Prostate gland (tissue), 2 donors: ENCODE data around the gene ADAMTSL3.

Source experiments
- POLR2A ChIP-seq: fragments of 450-650 bp; IDR thresholded peaks from one replicate; pipeline ENCODE4 v1.6.1; 2016; ENCODE audit warnings: antibody characterized with exemption, mild to moderate bottlenecking
- POLR2AphosphoS5 ChIP-seq: sonication (generic); formaldehyde crosslinking; IDR thresholded peaks from one replicate; pipeline ENCODE4 v1.6.1; 2017; ENCODE audit warnings: antibody characterized with exemption
- TF ChIP-seq, protein P1 (sequence below), 4 experiments: fragments of 200-600 bp in 2 of 4; fragments of 450-650 bp in 2 of 4; sonication (generic) in 2 of 4; IDR thresholded peaks; 1 replicate in 3 of 4; 2 replicates in 1 of 4; pipeline ENCODE4 v1.5.1; 2016 to 2019; ENCODE audit warnings: antibody characterized with exemption in 4 of 4, mild to moderate bottlenecking in 2 of 4, moderate library complexity in 2 of 4

DNA sequence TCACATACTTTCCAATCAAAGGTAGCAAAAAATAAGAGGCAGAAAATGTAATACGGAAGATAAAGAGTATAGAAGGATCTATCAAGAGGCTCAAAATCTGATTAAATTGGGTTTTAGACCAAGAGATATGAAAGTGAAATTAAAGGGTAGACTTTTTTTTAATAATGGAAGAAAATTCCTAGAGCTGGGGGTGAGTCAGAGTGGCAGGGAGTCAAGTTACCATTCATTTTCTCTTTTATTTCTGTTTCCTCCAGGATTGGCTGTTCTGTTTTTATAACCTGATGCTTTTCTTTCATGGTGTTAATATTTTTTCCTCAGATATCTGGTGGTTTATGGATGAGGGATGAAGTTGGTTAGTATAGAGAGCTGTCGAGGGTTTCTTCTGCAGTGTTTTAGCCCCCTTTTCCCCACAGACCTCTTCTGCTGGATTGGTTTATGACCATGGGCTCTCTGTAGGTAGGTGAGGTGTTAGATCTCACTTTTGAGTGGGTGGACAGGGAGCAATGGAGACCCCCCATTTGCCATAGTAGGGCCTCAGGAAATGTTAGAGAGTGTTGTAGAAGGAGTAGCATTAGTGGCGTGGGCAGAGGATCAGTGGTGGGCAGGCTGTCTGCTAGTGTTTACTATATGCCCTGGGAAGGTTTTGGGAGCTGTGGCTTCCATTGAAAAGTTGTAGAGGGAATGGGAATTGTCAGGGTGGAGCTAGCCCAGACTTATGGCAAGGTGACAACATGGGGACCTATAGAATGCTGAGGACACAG lies 380.1 kb downstream of the ADAMTSL3 start:
- TF ChIP-seq, protein P1, sequence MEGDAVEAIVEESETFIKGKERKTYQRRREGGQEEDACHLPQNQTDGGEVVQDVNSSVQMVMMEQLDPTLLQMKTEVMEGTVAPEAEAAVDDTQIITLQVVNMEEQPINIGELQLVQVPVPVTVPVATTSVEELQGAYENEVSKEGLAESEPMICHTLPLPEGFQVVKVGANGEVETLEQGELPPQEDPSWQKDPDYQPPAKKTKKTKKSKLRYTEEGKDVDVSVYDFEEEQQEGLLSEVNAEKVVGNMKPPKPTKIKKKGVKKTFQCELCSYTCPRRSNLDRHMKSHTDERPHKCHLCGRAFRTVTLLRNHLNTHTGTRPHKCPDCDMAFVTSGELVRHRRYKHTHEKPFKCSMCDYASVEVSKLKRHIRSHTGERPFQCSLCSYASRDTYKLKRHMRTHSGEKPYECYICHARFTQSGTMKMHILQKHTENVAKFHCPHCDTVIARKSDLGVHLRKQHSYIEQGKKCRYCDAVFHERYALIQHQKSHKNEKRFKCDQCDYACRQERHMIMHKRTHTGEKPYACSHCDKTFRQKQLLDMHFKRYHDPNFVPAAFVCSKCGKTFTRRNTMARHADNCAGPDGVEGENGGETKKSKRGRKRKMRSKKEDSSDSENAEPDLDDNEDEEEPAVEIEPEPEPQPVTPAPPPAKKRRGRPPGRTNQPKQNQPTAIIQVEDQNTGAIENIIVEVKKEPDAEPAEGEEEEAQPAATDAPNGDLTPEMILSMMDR (IDR thresholded peaks at IDR 0.05) = no peak
- no peak for TF ChIP-seq POLR2AphosphoS5
- TF ChIP-seq POLR2A = no peak
